GM19467 (cell line): ENCODE data around the gene PCARE.
"Not testable (repeated sequence)": the region's sequence is repeated elsewhere in the genome, so short reads cannot be mapped to it uniquely, and the experiment has no call there.

ENCODE experiments used
- ATAC-seq: cut with Tn5 transposase; IDR thresholded peaks from one replicate; pipeline ENCODE4 v1.9.1; 2021; ENCODE audit warnings: mild to moderate bottlenecking, moderate library complexity; ENCODE audit not compliant: unreplicated experiment

Gene PCARE

GRCh38 chr2:29074411-29074810, at the start of gene PCARE:
TSS of gene PCARE (minus strand) at chr2:29074523. CDS start at chr2:29074261, 262 bp downstream.
- no peak for ATAC-seq

- no peak for ATAC-seq
Observed at GRCh38 chr2:29123617-29124349, 49.5 kb upstream of the PCARE start.

- ATAC-seq = no peak
Observed at GRCh38 chr2:29120846-29121245, 46.5 kb upstream of the PCARE start.

- ATAC-seq = no peak
Observed at GRCh38 chr2:29119211-29119610, 44.9 kb upstream of the PCARE start.

- ATAC-seq = no peak
Observed at GRCh38 chr2:29117636-29118303, 43.4 kb upstream of the PCARE start.

GRCh38 chr2:29115797-29116781, 41.8 kb upstream of the PCARE start:
- no peak for ATAC-seq

GRCh38 chr2:29114946-29115609, 40.8 kb upstream of the PCARE start, which contains the start of gene CLIP4:
TSS of gene CLIP4 (plus strand) at chr2:29115415. CDS start at chr2:29121389, 5,974 bp downstream.
- ATAC-seq = no peak

- no peak for ATAC-seq
Observed at GRCh38 chr2:29114586-29114945, 40.2 kb upstream of the PCARE start.

GRCh38 chr2:29113891-29114321, 39.6 kb upstream of the PCARE start:
- ATAC-seq = no peak

GRCh38 chr2:29113027-29113686, 38.8 kb upstream of the PCARE start:
- no peak for ATAC-seq

GRCh38 chr2:29112379-29112778, 38.1 kb upstream of the PCARE start:
- ATAC-seq = no peak

- no peak for ATAC-seq
Observed at GRCh38 chr2:29110916-29111535, 36.7 kb upstream of the PCARE start.

- ATAC-seq = no peak
Observed at GRCh38 chr2:29109246-29109645, 34.9 kb upstream of the PCARE start.

GRCh38 chr2:29108225-29108624, 33.9 kb upstream of the PCARE start:
- ATAC-seq = no peak

- ATAC-seq = not testable (repeated sequence)
Observed at GRCh38 chr2:29107547-29107946, 33.2 kb upstream of the PCARE start.

GRCh38 chr2:29106980-29107388, 32.7 kb upstream of the PCARE start:
- no peak for ATAC-seq

GRCh38 chr2:29106256-29106655, 31.9 kb upstream of the PCARE start:
- no peak for ATAC-seq

- ATAC-seq = no peak
Observed at GRCh38 chr2:29105375-29105774, 31.1 kb upstream of the PCARE start.

GRCh38 chr2:29104688-29105087, 30.4 kb upstream of the PCARE start:
- no peak for ATAC-seq

- ATAC-seq = no peak
Observed at GRCh38 chr2:29100564-29100963, 26.2 kb upstream of the PCARE start.
